GM23338 (cell line): ENCODE measurements around the gene DPH1.

Experiments
- CREB1 ChIP-seq: fragments of 250-450 bp; sonication (Bioruptor Pico); IDR thresholded peaks from 2 replicates; pipeline ENCODE4 v1.5.0; 2020; ENCODE audit warnings: low read depth, mild to moderate bottlenecking, moderate library complexity
- CTCF ChIP-seq, 2 experiments: fragments of 200-600 bp in 1 of 2; sonication (generic) in 1 of 2; conservative IDR thresholded peaks; 2 replicates each; pipeline versions ENCODE4 v1.5.1 to v1.6.1; 2016 to 2017; ENCODE audit warnings: antibody characterized with exemption in 2 of 2, low read depth in 2 of 2, mild to moderate bottlenecking in 2 of 2, moderate library complexity in 1 of 2
- ETS1 ChIP-seq: IDR thresholded peaks from 2 replicates; pipeline ENCODE4 v1.6.1; 2016; ENCODE audit warnings: antibody characterized with exemption
- EZH2 ChIP-seq: fragments of 200-600 bp; sonication (generic); IDR thresholded peaks from one replicate; pipeline ENCODE4 v1.8.0; 2017; ENCODE audit warnings: antibody characterized with exemption, mild to moderate bottlenecking, low read depth; ENCODE audit not compliant: unreplicated experiment
- EZH2phosphoT487 ChIP-seq: fragments of 200-600 bp; sonication (generic); IDR thresholded peaks from one replicate; pipeline ENCODE4 v1.8.1; 2018; ENCODE audit warnings: antibody characterized with exemption; ENCODE audit not compliant: unreplicated experiment
- JUNB ChIP-seq: IDR thresholded peaks from one replicate; pipeline ENCODE4 v1.6.1; 2016; ENCODE audit warnings: antibody characterized with exemption; ENCODE audit not compliant: unreplicated experiment
- POLR2AphosphoS5 ChIP-seq: IDR thresholded peaks from 2 replicates; pipeline ENCODE4 v1.6.1; 2016; ENCODE audit warnings: antibody characterized with exemption, low read depth
- ZNF462 ChIP-seq: fragments of 250-450 bp; sonication (Bioruptor Pico); IDR thresholded peaks from 2 replicates; pipeline ENCODE4 v1.5.0; 2020; ENCODE audit warnings: mild to moderate bottlenecking, moderate library complexity
- TF ChIP-seq, protein P1 (sequence below): IDR thresholded peaks from one replicate; pipeline ENCODE4 v1.6.1; 2018; ENCODE audit warnings: antibody characterized with exemption; ENCODE audit not compliant: unreplicated experiment

DNA sequence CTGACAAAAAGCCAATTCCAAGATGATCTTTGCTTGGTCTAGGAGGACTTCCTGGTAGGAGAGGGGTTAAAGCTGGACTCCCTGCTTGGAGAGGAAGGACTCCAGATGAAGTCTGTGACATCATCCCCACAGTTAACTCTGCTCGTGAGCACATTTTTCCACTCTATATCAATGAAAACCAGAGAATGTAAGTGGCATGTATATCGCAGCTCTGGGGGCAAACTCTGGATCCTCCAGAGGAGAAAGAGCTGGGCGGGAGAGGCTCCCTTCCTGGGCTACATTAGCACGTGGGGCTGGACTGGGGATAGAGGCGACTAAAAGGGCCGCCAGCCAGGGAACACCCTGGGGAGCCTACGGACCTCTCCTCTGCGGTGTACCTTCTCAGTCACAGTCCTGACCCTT, 59.1 kb downstream of the DPH1 start:
- TF ChIP-seq CTCF (conservative IDR thresholded peaks at IDR 0.05; ENCODE audit: low read depth in 2 of 2) = no peak
- TF ChIP-seq EZH2phosphoT487 = no peak
- TF ChIP-seq EZH2 = no peak
- no peak for TF ChIP-seq POLR2AphosphoS5
- no peak for TF ChIP-seq JUNB
- TF ChIP-seq ZNF462 (CRISPR knock-in tag) = no peak
- TF ChIP-seq, protein P1, sequence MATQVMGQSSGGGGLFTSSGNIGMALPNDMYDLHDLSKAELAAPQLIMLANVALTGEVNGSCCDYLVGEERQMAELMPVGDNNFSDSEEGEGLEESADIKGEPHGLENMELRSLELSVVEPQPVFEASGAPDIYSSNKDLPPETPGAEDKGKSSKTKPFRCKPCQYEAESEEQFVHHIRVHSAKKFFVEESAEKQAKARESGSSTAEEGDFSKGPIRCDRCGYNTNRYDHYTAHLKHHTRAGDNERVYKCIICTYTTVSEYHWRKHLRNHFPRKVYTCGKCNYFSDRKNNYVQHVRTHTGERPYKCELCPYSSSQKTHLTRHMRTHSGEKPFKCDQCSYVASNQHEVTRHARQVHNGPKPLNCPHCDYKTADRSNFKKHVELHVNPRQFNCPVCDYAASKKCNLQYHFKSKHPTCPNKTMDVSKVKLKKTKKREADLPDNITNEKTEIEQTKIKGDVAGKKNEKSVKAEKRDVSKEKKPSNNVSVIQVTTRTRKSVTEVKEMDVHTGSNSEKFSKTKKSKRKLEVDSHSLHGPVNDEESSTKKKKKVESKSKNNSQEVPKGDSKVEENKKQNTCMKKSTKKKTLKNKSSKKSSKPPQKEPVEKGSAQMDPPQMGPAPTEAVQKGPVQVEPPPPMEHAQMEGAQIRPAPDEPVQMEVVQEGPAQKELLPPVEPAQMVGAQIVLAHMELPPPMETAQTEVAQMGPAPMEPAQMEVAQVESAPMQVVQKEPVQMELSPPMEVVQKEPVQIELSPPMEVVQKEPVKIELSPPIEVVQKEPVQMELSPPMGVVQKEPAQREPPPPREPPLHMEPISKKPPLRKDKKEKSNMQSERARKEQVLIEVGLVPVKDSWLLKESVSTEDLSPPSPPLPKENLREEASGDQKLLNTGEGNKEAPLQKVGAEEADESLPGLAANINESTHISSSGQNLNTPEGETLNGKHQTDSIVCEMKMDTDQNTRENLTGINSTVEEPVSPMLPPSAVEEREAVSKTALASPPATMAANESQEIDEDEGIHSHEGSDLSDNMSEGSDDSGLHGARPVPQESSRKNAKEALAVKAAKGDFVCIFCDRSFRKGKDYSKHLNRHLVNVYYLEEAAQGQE = no peak
- no peak for TF ChIP-seq ETS1
- no peak for TF ChIP-seq CREB1 (CRISPR knock-in tag)
